HepG2 (cell line): Measurements from ENCODE around the gene LAMC3. TPM values are rescaled to one million over a fixed set of nuclear protein-coding genes. Genes with fewer than 3 reads are reported as not detected.
A peak's percentile ranks its signal among the peaks of the same experiment; 100 is the strongest.

Source experiments
- ATAC-seq: fragments of 200-7000 bp; cut with Tn5 transposase; 3 replicates; pipeline ENCODE4 v1.9.1; 2020; ENCODE audit warnings: mild to moderate bottlenecking, moderate library complexity
- BruUV-seq: library from RNA; stranded (reverse); fragments of 400-500 nt; replicated peaks from 2 replicates; lab custom pipeline; 2021; lab: Mats Ljungman, UMichigan
- CTCF ChIA-PET: fragments of 300-600 bp; formaldehyde crosslinking; extraction: SDS; loops from one replicate; lab custom pipeline; 2021; ENCODE audit warnings: low total read pairs, inconsistent platforms, low intra/inter-chr PET ratio; lab: Yijun Ruan, JAX
- POLR2A ChIA-PET: fragments of 350-600 bp; sonication (Branson Sonifier 250); formaldehyde crosslinking; loops from one replicate; lab custom pipeline; 2020; ENCODE audit warnings: antibody characterized with exemption, inconsistent platforms; lab: Yijun Ruan, JAX
- DNase-seq: peaks from one replicate; pipeline ENCODE4 v3.0.0-alpha.2; 2015; ENCODE audit warnings: low spot score
- FAIRE-seq: peaks from 3 replicates; lab custom pipeline; 2011; peaks lifted over from hg19 to GRCh38; lab: Jason Lieb, UNC
- H2AFZ ChIP-seq: one replicate; pipeline ENCODE4 v1.6.1; 2011; ENCODE audit warnings: low read length, inconsistent platforms
- H3K27ac ChIP-seq: fragments of 300-600 bp; 3 replicates; pipeline ENCODE4 v1.8.0; 2011; ENCODE audit warnings: mixed run types, mild to moderate bottlenecking, mixed read lengths, low read length, inconsistent platforms; ENCODE audit not compliant: insufficient read depth; ENCODE audit errors: extremely low read length
- H3K27me3 ChIP-seq, 2 experiments: fragments of 200-600 bp in 1 of 2; 2 replicates in 1 of 2; 3 replicates in 1 of 2; pipeline versions ENCODE4 v1.6.0 to v1.8.0; 2011; ENCODE audit warnings: low read length in 2 of 2, mild to moderate bottlenecking in 2 of 2, moderate library complexity in 2 of 2, inconsistent platforms in 1 of 2; ENCODE audit not compliant: insufficient read depth in 2 of 2, control insufficient read depth in 1 of 2
- H3K36me3 ChIP-seq, 2 experiments: fragments of 200-600 bp in 1 of 2; replicated peaks in 1 of 2; 2 replicates in 1 of 2; 3 replicates in 1 of 2; pipeline versions ENCODE4 v1.5.1 to v1.8.0; 2011; ENCODE audit warnings: low read length in 2 of 2, inconsistent platforms in 1 of 2; ENCODE audit not compliant: insufficient read depth in 2 of 2, control insufficient read depth in 1 of 2
- H3K4me1 ChIP-seq: 2 replicates; pipeline ENCODE4 v1.5.1; 2012; ENCODE audit warnings: low read length, inconsistent platforms; ENCODE audit not compliant: insufficient read depth
- H3K4me2 ChIP-seq: 2 replicates; pipeline ENCODE4 v1.6.0; 2011; ENCODE audit warnings: low read depth, low read length, inconsistent platforms
- H3K4me3 ChIP-seq, 3 experiments: fragments of 200-600 bp in 1 of 3; sonication (generic), shearing (Covaris generic) in 1 of 3; replicated peaks in 1 of 3; 2 replicates each; pipeline ENCODE4 v1.5.1; 2011 to 2016; ENCODE audit warnings: low read length in 3 of 3, inconsistent platforms in 2 of 3, low read depth in 2 of 3, mild to moderate bottlenecking in 2 of 3, control low read depth in 1 of 3, mixed read lengths in 1 of 3; ENCODE audit not compliant: insufficient read depth in 1 of 3
- H3K79me2 ChIP-seq: one replicate; pipeline ENCODE4 v1.6.1; 2011; ENCODE audit warnings: low read length, inconsistent platforms; ENCODE audit not compliant: insufficient read depth
- H3K9ac ChIP-seq: 2 replicates; pipeline ENCODE4 v1.6.0; 2011; ENCODE audit warnings: mild to moderate bottlenecking, low read depth, low read length, inconsistent platforms; ENCODE audit not compliant: insufficient read depth
- H3K9me3 ChIP-seq: 2 replicates; pipeline ENCODE4 v1.5.1; 2012; ENCODE audit warnings: mild to moderate bottlenecking, low read length
- H4K20me1 ChIP-seq: 2 replicates; pipeline ENCODE4 v1.6.0; 2011; ENCODE audit warnings: inconsistent platforms, mild to moderate bottlenecking, low read length, moderate library complexity; ENCODE audit not compliant: insufficient read depth
- KDM5A ChIP-seq: fragments of 200-600 bp; sonication (generic); IDR thresholded peaks from 2 replicates; pipeline ENCODE4 v1.7.0; 2018; ENCODE audit warnings: antibody characterized with exemption, mild to moderate bottlenecking, low read length, borderline replicate concordance
- MNT ChIP-seq: fragments of 450-650 bp; IDR thresholded peaks from 2 replicates; pipeline ENCODE4 v1.6.1; 2016
- SOX6 ChIP-seq, 2 experiments: fragments of 450-650 bp in 1 of 2; sonication (generic) in 1 of 2; formaldehyde crosslinking in 1 of 2; IDR thresholded peaks; 2 replicates each; pipeline versions ENCODE4 v1.4.0 to v1.6.1; 2017 to 2020; ENCODE audit warnings: antibody characterized with exemption in 1 of 2, mild to moderate bottlenecking in 1 of 2, missing genetic modification reagents in 1 of 2
- ZNF644 ChIP-seq: IDR thresholded peaks from 2 replicates; pipeline ENCODE4 v1.6.1; 2016; ENCODE audit warnings: low read depth
- WGBS: methylation state at CpG from one replicate; pipeline ENCODE4 v1.1.6; 2017; ENCODE audit warnings: low lambda C conversion rate; 5-methylcytosine and 5-hydroxymethylcytosine counted together
- in situ Hi-C: cut with HindIII; loops from 2 replicates; pipeline ENCODE4 v1.10.0; 2017; ENCODE audit warnings: low pct_unique_long_range_greater_than_20kb; ENCODE audit not compliant: extremely low pct_ligation_motif_present
- intact Hi-C: fragments of 100-400 bp; cut with micrococcal nuclease; formaldehyde crosslinking; loops from one replicate; pipeline ENCODE4 v1.10.0; 2022; ENCODE audit not compliant: unreplicated experiment
- polyA plus RNA-seq, 8 experiments: library from polyadenylated mRNA; depleted of rRNA in 3 of 8; stranded (reverse) in 7 of 8; unstranded in 1 of 8; fragments of >200 nt; fragmentation: Illumina TruSeq in 4 of 8; extraction: Trizol in 4 of 8; gene quantifications; 2 replicates each; pipeline versions ENCODE4 v1.2.1 to v1.2.3, GENCODE V29; 2011 to 2016; ENCODE audit warnings: low read depth in 4 of 8, missing spikeins in 1 of 8, mixed read lengths in 1 of 8; ENCODE audit not compliant: insufficient read depth in 1 of 8
- total RNA-seq, 5 experiments: library from RNA; depleted of rRNA; stranded (reverse); fragments of >200 nt; fragmentation: Illumina TruSeq; extraction: Trizol; gene quantifications; 2 replicates each; pipeline ENCODE4 v1.2.3, GENCODE V29; 2016; ENCODE audit warnings: low read depth in 1 of 5

The LAMC3 gene
- total and polyA plus RNA-seq, 2 of the 13 experiments (the other 11 are each of a cell fraction or from before 2014, with no cell fraction given) = 0.07 to 0.57 TPM

DNA sequence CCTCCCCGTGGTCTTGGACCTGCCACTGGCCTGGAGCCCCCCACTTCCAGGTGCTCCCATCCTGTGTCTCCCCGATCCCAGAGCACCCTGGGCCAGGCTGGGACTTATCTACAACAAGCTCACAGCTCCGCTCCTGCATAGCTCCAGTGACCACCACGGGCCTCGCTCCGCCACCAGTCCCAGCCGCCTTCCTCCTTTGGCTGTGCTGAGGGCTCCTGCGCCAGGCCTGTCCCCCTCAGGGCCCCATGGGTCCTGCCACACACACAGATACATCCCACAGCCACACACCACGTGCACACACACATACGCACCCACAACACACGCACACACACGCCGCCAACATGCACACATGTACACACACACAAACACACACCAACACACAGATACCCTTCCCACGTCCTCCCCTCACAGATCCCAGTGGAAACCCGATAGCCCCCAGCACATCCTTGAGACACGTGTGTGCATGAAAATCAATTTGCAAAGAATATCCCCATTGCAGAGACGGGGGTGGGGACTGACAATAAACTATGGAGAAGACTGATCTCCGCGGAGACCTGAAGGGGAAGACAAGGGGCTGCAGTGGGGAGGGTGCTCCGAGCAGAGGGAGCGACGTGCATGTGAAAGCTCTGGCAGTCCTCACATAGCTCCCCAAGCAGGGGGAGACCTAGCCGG, 18.5 kb upstream of the LAMC3 start:
- no peak for ATAC-seq
- Histone ChIP-seq H3K27ac (no peak overlapping the region), H3K4me2 (no peak overlapping the region), H3K36me3 (no peaks in the 10 kb centered on the region), H3K9me3 (no peaks in the 10 kb centered on the region), H3K4me1 (peaks cover 15% of the 10 kb centered on the region), H3K27me3 (peaks cover 11 to 98% of the 10 kb centered on the region in 2 experiments), H4K20me1 (no peaks in the 10 kb centered on the region), H3K4me3 (no peak overlapping the region), H3K79me2 (no peaks in the 10 kb centered on the region), H3K9ac (no peak overlapping the region), H2AFZ (no peak overlapping the region)
- no TSS peak for BruUV-seq
- intact Hi-C loops = no loop called here
- in situ Hi-C loops = loop anchor here (10.0 kb wide), 2 partner anchors 96 to 276 kb away; partner anchors contain the start of gene QRFP
- 42% methylated on average over 20 of the region's 23 CpGs for WGBS
- CTCF ChIA-PET = no interaction called here
- POLR2A ChIA-PET = interaction anchor here (0.9 kb wide), 1 partner anchor 8 kb away, joined by 3 read pairs; no protein-coding TSS in a partner anchor
- FAIRE-seq = no peak
- TF ChIP-seq ZNF644 (CRISPR knock-in tag) = no peak
- 0 out of 2 replicates have a peak, but pooled peaks have one; percentile 25 for TF ChIP-seq MNT
- TF ChIP-seq SOX6 (IDR thresholded peaks at IDR 0.05) = no peak
- TF ChIP-seq SOX6 (CRISPR knock-in tag; IDR thresholded peaks at IDR 0.05) = no peak
- TF ChIP-seq KDM5A = no peak
- TF ChIP-seq, all 625 proteins: peak for 1
- no peak for DNase-seq
